ENCODE results near the gene OIP5.

Gene OIP5

GRCh38 chr15:41263891-41264351, 68.5 kb downstream of the OIP5 start:
- TF ChIP-seq MAX (IDR thresholded peaks at IDR 0.05) (no peak), TEAD4 (IDR thresholded peaks at IDR 0.05) (no peak), TAF1 (IDR thresholded peaks at IDR 0.05; ENCODE audit: low read depth) (no peak), CREB1 (IDR thresholded peaks at IDR 0.05; ENCODE audit: low read depth) (no peak), ZBTB7A (IDR thresholded peaks at IDR 0.05; ENCODE audit: low read depth) (no peak), NFIC (IDR thresholded peaks at IDR 0.05) (no peak), CEBPB (IDR thresholded peaks at IDR 0.05) (no peak), FOXM1 (IDR thresholded peaks at IDR 0.05; ENCODE audit: borderline replicate concordance, low read depth) (no peak), TCF12 (IDR thresholded peaks at IDR 0.05; ENCODE audit: low read depth) (no peak), REST (IDR thresholded peaks at IDR 0.05; ENCODE audit: low read depth) (no peak), YY1 (IDR thresholded peaks at IDR 0.05; ENCODE audit: low read depth) (no peak)
- TF ChIP-seq, protein P1, sequence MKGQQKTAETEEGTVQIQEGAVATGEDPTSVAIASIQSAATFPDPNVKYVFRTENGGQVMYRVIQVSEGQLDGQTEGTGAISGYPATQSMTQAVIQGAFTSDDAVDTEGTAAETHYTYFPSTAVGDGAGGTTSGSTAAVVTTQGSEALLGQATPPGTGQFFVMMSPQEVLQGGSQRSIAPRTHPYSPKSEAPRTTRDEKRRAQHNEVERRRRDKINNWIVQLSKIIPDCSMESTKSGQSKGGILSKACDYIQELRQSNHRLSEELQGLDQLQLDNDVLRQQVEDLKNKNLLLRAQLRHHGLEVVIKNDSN (IDR thresholded peaks at IDR 0.05) = no peak

GRCh38 chr15:41262571-41262970, 69.8 kb downstream of the OIP5 start:
- no peak for TF ChIP-seq EP300 (IDR thresholded peaks at IDR 0.05; ENCODE audit: borderline replicate concordance)
- TF ChIP-seq REST (IDR thresholded peaks at IDR 0.05; ENCODE audit: low read depth) = no peak
- TF ChIP-seq CREB1 (IDR thresholded peaks at IDR 0.05; ENCODE audit: low read depth) = no peak
- TF ChIP-seq YY1 (IDR thresholded peaks at IDR 0.05; ENCODE audit: low read depth) = no peak

DNA sequence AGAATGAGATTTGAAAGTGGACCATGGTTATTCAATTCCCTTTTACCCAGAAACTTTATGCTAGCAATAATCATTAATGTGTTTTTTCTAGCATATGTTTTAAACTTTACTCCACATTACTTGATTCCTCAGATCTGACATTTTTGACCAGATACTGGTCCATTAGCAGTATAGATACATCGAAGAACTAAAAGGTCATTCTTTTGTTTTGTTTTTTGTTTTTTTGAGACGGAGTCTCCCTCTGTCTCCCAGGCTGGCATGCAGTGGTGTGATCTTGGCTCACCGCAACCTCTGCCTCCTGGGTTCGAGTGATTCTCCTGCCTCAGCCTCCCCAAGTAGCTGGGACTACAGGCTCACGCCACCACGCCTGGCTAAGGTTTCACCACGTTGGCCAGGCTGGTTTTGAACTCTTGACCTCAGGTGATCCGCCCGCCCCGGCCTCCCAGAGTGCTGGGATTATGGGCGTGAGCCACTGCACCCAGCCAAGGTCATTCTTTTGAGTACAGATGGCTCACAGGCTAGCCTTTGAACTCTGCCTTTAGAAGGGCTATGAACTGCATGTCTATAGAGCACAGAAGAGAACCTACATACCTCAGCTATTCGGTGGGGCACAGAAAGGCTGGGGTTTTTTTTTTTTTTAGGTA, 72.7 kb downstream of the OIP5 start:
- no peak for TF ChIP-seq CEBPB (IDR thresholded peaks at IDR 0.05)
- no peak for TF ChIP-seq TEAD4 (IDR thresholded peaks at IDR 0.05)
- TF ChIP-seq EP300 (IDR thresholded peaks at IDR 0.05; ENCODE audit: borderline replicate concordance) = no peak
- no peak for TF ChIP-seq ZBTB7A (IDR thresholded peaks at IDR 0.05; ENCODE audit: low read depth)
- TF ChIP-seq TCF12 (IDR thresholded peaks at IDR 0.05; ENCODE audit: low read depth) = no peak
- TF ChIP-seq CREB1 (IDR thresholded peaks at IDR 0.05; ENCODE audit: low read depth) = no peak
- no peak for TF ChIP-seq YY1 (IDR thresholded peaks at IDR 0.05; ENCODE audit: low read depth)
- no peak for TF ChIP-seq TAF1 (IDR thresholded peaks at IDR 0.05; ENCODE audit: low read depth)
- no peak for TF ChIP-seq NFIC (IDR thresholded peaks at IDR 0.05)
- no peak for TF ChIP-seq MAX (IDR thresholded peaks at IDR 0.05)
- no peak for TF ChIP-seq EGR1 (IDR thresholded peaks at IDR 0.05)

Data from Ishikawa (cell line).